HEK293T (cell line): ENCODE results near the gene VAV2.

Source experiments
- ARNT ChIP-seq: fragments of 450-650 bp; IDR thresholded peaks from 2 replicates; pipeline ENCODE4 v1.6.1; 2017; ENCODE audit warnings: mild to moderate bottlenecking
- BHLHE40 ChIP-seq: fragments of 450-650 bp; IDR thresholded peaks from 2 replicates; pipeline ENCODE4 v1.6.1; 2016; ENCODE audit warnings: mild to moderate bottlenecking, moderate library complexity, borderline replicate concordance
- ELF4 ChIP-seq: fragments of 450-650 bp; IDR thresholded peaks from 2 replicates; pipeline ENCODE4 v1.6.1; 2017; ENCODE audit warnings: antibody characterized with exemption
- FOXA1 ChIP-seq: fragments of 450-650 bp; IDR thresholded peaks from 2 replicates; pipeline ENCODE4 v1.6.1; 2016; ENCODE audit warnings: mild to moderate bottlenecking
- FOXK2 ChIP-seq: fragments of 450-650 bp; IDR thresholded peaks from 2 replicates; pipeline ENCODE4 v1.6.1; 2016; ENCODE audit warnings: mild to moderate bottlenecking
- FOXM1 ChIP-seq: fragments of 450-650 bp; IDR thresholded peaks from 2 replicates; pipeline ENCODE4 v1.6.1; 2017; ENCODE audit warnings: mild to moderate bottlenecking, borderline replicate concordance
- HDGF ChIP-seq: fragments of 450-650 bp; IDR thresholded peaks from 2 replicates; pipeline ENCODE4 v1.6.1; 2017; ENCODE audit warnings: antibody characterized with exemption, borderline replicate concordance
- PKNOX1 ChIP-seq: fragments of 450-650 bp; IDR thresholded peaks from 2 replicates; pipeline ENCODE4 v1.6.1; 2016
- SP1 ChIP-seq: fragments of 450-650 bp; IDR thresholded peaks from 2 replicates; pipeline ENCODE4 v1.6.1; 2017
- SUZ12 ChIP-seq: fragments of 450-650 bp; IDR thresholded peaks from 2 replicates; pipeline ENCODE4 v1.6.1; 2016; ENCODE audit warnings: mild to moderate bottlenecking
- TARDBP ChIP-seq: fragments of 450-650 bp; IDR thresholded peaks from 2 replicates; pipeline ENCODE4 v1.6.1; 2016

GRCh38 chr9:133739408-133740280, 252.5 kb downstream of the VAV2 start:
- TF ChIP-seq ELF4 (no peak), FOXA1 (no peak), SUZ12 (no peak), FOXM1 (no peak), HDGF (no peak), ARNT (no peak), SP1 (no peak), FOXK2 (no peak), TARDBP (no peak), PKNOX1 (no peak), BHLHE40 (no peak)
